MCF 10A (cell line): ENCODE results near the gene KCNQ5. TPM values are rescaled to one million over a fixed set of nuclear protein-coding genes. Genes with fewer than 3 reads are reported as not detected.
A peak's percentile ranks its signal among the peaks of the same experiment; 100 is the strongest.

Experiments
- BruUV-seq: library from RNA; stranded (reverse); fragments of 400-500 nt; replicated peaks from 2 replicates; lab custom pipeline; 2021; lab: Mats Ljungman, UMichigan
- CTCF ChIA-PET: fragments of 300-600 bp; sonication (Branson Sonifier 250); formaldehyde crosslinking; extraction: SDS; loops from one replicate; lab custom pipeline; 2021; ENCODE audit warnings: antibody characterized with exemption, inconsistent platforms; lab: Yijun Ruan, JAX
- POLR2A ChIA-PET: fragments of 300-600, 350-650 bp; sonication (Branson Sonifier 250); formaldehyde crosslinking; extraction: SDS; loops from one replicate; lab custom pipeline; 2020; ENCODE audit warnings: antibody characterized with exemption, inconsistent platforms; lab: Yijun Ruan, JAX
- DNase-seq: peaks from one replicate; pipeline ENCODE4 v3.0.0-alpha.2; 2018; ENCODE audit not compliant: unreplicated experiment
- H3K27ac Mint-ChIP-seq: one replicate; pipeline ENCODE4 v1.8.0; 2022; ENCODE audit warnings: mild to moderate bottlenecking, low read depth, mixed read lengths; ENCODE audit not compliant: unreplicated experiment
- H3K27me3 Mint-ChIP-seq: one replicate; pipeline ENCODE4 v1.8.0; 2022; ENCODE audit warnings: mixed read lengths; ENCODE audit not compliant: insufficient read depth, unreplicated experiment
- H3K36me3 Mint-ChIP-seq: one replicate; pipeline ENCODE4 v1.8.0; 2022; ENCODE audit warnings: mild to moderate bottlenecking, moderate library complexity, mixed read lengths; ENCODE audit not compliant: insufficient read depth, unreplicated experiment
- H3K4me1 Mint-ChIP-seq: one replicate; pipeline ENCODE4 v1.8.0; 2022; ENCODE audit warnings: mixed read lengths; ENCODE audit not compliant: insufficient read depth, unreplicated experiment
- H3K4me3 Mint-ChIP-seq: one replicate; pipeline ENCODE4 v1.8.0; 2022; ENCODE audit warnings: mild to moderate bottlenecking, moderate library complexity, mixed read lengths; ENCODE audit not compliant: unreplicated experiment
- H3K9me3 Mint-ChIP-seq: one replicate; pipeline ENCODE4 v1.8.0; 2022; ENCODE audit warnings: mixed read lengths; ENCODE audit not compliant: unreplicated experiment
- CTCF ChIP-seq: fragments of 200-600 bp; IDR thresholded peaks from one replicate; pipeline ENCODE4 v1.8.0; 2022; ENCODE audit warnings: antibody characterized with exemption, mild to moderate bottlenecking; ENCODE audit not compliant: unreplicated experiment
- intact Hi-C: fragments of 100-400 bp; cut with micrococcal nuclease; formaldehyde crosslinking; loops from 2 replicates; pipeline ENCODE4 v1.14.1; 2022
- total RNA-seq: library from RNA; stranded (reverse); gene quantifications from 2 replicates; pipeline ENCODE4 v1.2.3, GENCODE V29; 2022

Gene KCNQ5
- total RNA-seq, 1 experiment from 2014 or later: 10.3 TPM

- Mint-ChIP-seq H3K36me3 (no peaks in the 10 kb centered on the region), H3K9me3 (no peaks in the 10 kb centered on the region), H3K4me1 (peaks cover 11% of the 10 kb centered on the region), H3K4me3 (no peak overlapping the region), H3K27ac (no peak overlapping the region), H3K27me3 (peaks cover 8% of the 10 kb centered on the region)
- POLR2A ChIA-PET: interaction anchor here (0.6 to 0.8 kb wide), 2 partner anchors 36 to 170 kb away, joined by 3 to 4 read pairs; no protein-coding TSS in a partner anchor
- TF ChIP-seq CTCF: no peak
- DNase-seq: no peak
- CTCF ChIA-PET: interaction anchor here (0.8 to 3.8 kb wide), 5 partner anchors 8 to 739 kb away, joined by 3 to 18 read pairs (median 6); no protein-coding TSS in a partner anchor
- BruUV-seq: no TSS peak
- intact Hi-C loops: no loop called here
Measured at GRCh38 chr6:72588155-72588554, 33.7 kb upstream of the KCNQ5 start.

GRCh38 chr6:72589096-72589495 is 32.8 kb upstream of the KCNQ5 start:
- no peaks in the 10 kb centered on the region for H3K36me3 Mint-ChIP-seq
- H3K27ac Mint-ChIP-seq: no peak overlapping the region
- no peaks in the 10 kb centered on the region for H3K9me3 Mint-ChIP-seq
- intact Hi-C loops: no loop called here
- no TSS peak for BruUV-seq
- no peak overlapping the region for H3K4me3 Mint-ChIP-seq
- H3K27me3 Mint-ChIP-seq: peaks cover 17% of the 10 kb centered on the region
- ChIA-PET CTCF (interaction anchor here (0.6 to 3.8 kb wide), 7 partner anchors 9 to 738 kb away, joined by 3 to 18 read pairs (median 6); no protein-coding TSS in a partner anchor), POLR2A (interaction anchor here (0.7 kb wide), 1 partner anchor 541 kb away, joined by 3 read pairs; no protein-coding TSS in a partner anchor)
- peak; percentile 6 for DNase-seq
- no peak for TF ChIP-seq CTCF
- peaks cover 11% of the 10 kb centered on the region for H3K4me1 Mint-ChIP-seq

- ChIA-PET POLR2A (interaction anchor here (1.0 kb wide), 1 partner anchor 714 kb away, joined by 3 read pairs; no protein-coding TSS in a partner anchor), CTCF (interaction anchor here (0.6 to 2.9 kb wide), 3 partner anchors 15 to 1339 kb away, joined by 3 to 12 read pairs (median 3); no protein-coding TSS in a partner anchor)
- no peaks in the 10 kb centered on the region for H3K36me3 Mint-ChIP-seq
- H3K4me3 Mint-ChIP-seq: no peak overlapping the region
- TF ChIP-seq CTCF: no peak
- no peaks in the 10 kb centered on the region for H3K9me3 Mint-ChIP-seq
- H3K27me3 Mint-ChIP-seq: peaks cover 43% of the 10 kb centered on the region
- no peak for DNase-seq
- no peaks in the 10 kb centered on the region for H3K4me1 Mint-ChIP-seq
- BruUV-seq: no TSS peak
- intact Hi-C loops: no loop called here
- H3K27ac Mint-ChIP-seq: no peak overlapping the region
Measured at GRCh38 chr6:72595812-72596211, 26.1 kb upstream of the KCNQ5 start.

GRCh38 chr6:72616406-72617015 is 5.4 kb upstream of the KCNQ5 start:
- Mint-ChIP-seq H3K9me3 (no peaks in the 10 kb centered on the region), H3K27ac (no peak overlapping the region), H3K27me3 (no peaks in the 10 kb centered on the region), H3K36me3 (no peaks in the 10 kb centered on the region), H3K4me3 (no peak overlapping the region), H3K4me1 (peaks cover 7% of the 10 kb centered on the region)
- intact Hi-C loops: loop anchor here (1.0 kb wide), 2 partner anchors 514 to 565 kb away; no protein-coding TSS in a partner anchor
- peak; percentile 79 for TF ChIP-seq CTCF
- BruUV-seq: no TSS peak
- CTCF ChIA-PET: interaction anchor here (0.6 to 13.3 kb wide), 68 partner anchors 8 to 772 kb away, joined by 3 to 340 read pairs (median 4); no protein-coding TSS in a partner anchor
- POLR2A ChIA-PET: interaction anchor here (0.6 to 3.0 kb wide), 3 partner anchors 208 to 516 kb away, joined by 3 to 16 read pairs (median 4); no protein-coding TSS in a partner anchor
- peak; percentile 49 for DNase-seq
